Activated CD8-positive, alpha-beta memory T cell treated with anti-CD3 and anti-CD28 coated beads, Interleukin-2, amount 50 U/mL, for 48 hours (primary cell): ENCODE measurements around the gene SEMA3A.
"Not testable (repeated sequence)": the region's sequence is repeated elsewhere in the genome, so short reads cannot be mapped to it uniquely, and the experiment has no call there.

Experiments
- DNase-seq: peaks from one replicate; pipeline ENCODE4 v3.0.0-alpha.2; 2020

SEMA3A gene

DNA sequence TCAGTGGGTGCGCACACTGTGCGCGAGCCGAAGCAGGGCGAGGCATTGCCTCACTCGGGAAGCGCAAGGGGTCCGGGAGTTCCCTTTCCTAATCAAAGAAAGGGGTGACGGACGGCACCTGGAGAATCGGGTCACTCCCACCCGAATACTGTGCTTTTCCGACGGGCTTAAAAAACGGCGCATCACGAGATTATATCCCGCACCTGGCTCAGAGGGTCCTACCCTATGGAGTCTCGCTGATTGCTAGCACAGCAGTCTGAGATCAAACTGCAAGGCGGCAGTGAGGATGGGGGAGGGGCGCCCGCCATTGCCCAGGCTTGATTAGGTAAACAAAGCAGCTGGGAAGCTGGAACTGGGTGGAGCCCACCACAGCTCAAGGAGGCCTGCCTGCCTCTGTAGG is 44.2 kb downstream of the SEMA3A start:
- not testable (repeated sequence) for DNase-seq

DNA sequence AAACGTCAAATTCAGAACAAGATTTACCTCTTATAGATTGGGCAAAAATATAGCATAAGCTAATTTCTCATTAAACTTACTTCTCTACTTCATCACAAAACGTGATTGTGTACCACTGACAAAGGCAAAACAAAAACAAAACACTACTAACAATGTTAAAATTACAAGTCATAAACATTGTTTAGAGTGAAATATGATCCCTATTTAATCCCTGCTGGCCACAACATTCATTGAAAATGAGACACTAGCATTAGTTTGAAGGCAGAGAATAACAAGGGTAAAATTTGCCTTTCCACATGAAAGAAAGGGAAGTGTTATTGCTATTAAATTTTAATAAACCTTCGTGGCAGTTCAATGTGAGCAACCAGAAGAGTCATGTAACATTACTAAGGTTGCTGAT is 45.0 kb downstream of the SEMA3A start:
- DNase-seq, result no peak

DNA sequence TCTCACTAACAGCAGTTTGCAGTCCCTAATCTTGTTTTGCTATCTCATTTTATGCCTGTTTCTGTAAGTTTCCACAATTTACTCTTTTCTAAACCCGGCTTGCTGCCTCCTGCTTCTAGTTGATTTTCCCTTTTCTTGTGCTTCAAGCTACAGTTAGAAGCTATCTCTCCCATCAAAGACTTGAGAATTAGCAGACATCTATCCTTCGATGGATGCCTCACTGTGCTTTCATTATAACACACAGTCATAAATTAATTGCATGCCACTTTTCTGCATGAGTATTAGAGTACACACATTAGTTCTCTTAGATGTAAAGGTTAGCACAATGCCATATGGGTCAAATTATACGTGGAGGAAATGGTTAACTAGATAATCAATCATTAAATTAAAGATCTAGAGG is 48.7 kb downstream of the SEMA3A start:
- DNase-seq, result no peak

DNA sequence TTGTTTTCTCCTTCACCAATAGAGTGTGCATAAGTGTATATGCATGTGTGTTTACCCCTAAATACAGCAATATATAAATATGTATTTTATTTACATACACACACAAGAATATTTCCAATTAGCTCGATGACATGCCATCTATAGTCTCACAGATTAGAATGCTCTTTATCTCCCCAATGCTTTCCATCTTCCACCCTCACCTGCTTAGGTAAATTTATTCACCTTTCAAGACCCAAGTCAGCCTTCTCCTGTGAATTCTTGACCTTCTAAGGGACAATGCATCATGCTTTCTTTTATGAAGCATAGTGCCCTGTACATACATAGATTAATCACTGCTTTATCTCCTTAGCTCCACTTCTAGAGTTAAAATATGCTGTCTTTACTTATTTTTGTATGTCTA is 49.7 kb downstream of the SEMA3A start:
- DNase-seq, result no peak

DNA sequence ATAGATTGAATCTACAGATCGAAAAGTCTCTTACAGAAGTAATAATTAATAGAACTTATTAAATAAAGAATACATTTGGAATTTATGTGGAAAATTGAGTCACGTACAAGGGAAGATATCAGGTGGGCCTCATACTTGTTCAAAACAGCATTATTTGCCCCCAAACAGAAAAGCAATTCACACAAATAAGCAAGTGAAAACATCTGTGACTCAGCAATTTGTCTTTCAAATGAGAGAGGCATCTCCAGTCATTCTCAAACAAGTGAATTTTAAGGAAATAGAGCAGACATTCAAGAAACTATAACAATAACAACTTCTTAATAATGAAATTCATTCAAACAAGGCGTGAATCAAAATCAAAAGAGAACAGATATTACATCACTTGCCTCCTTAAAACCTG is 50.1 kb downstream of the SEMA3A start:
- no peak for DNase-seq

DNA sequence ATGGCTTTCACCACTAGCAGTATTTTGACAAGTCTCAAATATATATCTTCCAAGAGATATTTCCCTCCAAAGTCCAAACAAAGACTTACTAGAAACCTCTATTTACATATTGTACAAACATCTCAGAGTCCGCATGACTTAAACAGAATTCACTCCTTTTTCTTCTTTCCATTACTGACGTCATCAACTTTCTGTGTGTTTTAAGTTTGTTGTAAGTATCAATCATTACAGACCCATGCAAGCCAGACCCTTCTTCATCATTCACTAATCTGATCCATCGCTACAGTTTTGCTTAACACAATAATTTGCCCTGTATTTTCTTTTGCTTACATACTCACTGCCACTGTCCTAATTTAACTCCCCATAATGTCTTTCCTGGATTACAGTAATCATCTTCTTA is 51.9 kb downstream of the SEMA3A start:
- DNase-seq, result no peak

DNA sequence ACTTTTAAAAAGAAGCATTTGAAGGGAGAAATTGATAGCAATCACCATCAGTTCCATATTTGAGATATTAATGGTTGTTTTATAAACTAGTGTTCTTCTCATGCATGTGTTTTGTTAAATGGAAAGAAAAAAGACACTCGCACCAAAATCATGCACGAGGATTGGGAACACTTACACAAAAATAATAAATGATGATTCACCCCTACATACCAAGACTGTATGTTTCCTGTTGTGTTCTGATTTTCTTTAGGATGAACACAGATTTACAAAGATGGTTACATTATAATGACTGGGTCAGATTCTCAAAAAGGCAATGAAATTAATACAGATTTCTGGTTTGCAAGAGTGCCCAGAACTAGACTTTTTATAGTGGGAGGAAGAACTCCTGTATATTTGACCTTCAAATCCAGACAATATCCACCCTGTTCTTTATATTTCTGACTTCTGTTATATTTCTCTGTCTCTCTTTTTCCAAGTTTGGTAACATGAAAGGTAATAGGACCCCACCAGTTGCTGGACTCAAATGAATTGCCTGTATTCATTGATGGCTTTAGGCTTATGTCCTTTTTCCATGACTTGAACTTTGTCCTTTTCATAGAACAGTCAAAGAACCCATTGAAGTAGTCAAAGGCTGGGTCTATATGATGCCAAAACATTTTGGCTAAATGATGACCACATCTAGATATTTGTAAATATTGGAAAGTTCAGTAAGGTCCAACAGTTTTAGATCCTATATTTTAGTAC is 54.4 kb downstream of the SEMA3A start:
- DNase-seq, result no peak

DNA sequence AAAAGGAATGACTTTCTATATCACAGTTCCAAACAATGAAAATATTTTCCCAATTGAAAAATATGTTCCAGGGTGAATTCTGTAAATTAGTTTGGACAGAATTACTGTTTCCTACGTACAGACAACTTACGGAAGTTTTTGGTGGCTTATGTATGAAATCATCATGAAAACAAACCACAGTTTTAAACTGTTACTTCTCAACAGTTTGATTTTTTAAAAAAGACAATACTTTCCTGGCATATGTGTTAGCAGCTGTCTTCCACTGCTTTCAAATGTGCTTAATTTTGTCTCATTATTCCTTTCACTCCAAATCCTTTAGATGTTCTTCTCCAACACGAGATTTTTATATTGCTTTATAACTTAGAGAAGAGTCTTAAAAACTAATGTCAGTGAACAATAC is 56.2 kb downstream of the SEMA3A start:
- no peak for DNase-seq

DNA sequence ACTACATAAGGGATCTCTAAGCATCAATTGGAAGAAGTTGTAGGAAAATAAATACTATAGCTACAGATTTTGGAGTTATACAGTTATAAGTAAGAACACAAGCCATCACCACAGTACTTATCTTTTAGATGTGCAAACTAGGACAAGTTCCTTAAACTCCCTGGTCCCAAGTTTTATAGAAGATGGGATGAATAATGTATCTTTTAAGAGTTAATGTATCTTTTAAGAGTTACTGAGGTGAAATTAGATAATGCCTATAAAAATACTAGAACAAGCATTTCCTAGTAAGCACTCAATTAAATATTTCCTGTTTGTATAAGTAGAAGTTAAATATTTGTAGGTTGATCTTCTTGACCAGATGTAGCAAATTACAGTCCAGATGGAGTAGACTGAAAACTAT is 56.8 kb downstream of the SEMA3A start:
- DNase-seq, result no peak

DNA sequence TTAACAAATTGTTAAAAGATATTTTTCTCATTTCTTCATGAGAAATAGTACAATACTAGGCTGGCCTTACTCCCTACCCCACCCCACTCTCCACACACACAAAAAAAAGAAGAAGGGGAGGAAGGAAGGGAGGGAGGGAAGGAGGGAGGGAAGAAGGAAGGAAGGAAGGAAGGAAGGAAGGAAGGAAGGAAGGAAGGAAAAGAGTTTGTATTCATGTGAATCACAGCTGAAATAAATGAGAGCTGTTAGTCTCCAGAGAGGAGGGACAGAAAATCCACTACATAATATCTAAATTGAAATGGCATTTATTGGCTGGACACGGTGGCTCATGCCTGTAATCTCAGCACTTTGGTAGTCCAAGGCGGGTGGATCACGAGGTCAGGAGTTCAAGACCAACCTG is 57.8 kb downstream of the SEMA3A start:
- DNase-seq, result no peak

DNA sequence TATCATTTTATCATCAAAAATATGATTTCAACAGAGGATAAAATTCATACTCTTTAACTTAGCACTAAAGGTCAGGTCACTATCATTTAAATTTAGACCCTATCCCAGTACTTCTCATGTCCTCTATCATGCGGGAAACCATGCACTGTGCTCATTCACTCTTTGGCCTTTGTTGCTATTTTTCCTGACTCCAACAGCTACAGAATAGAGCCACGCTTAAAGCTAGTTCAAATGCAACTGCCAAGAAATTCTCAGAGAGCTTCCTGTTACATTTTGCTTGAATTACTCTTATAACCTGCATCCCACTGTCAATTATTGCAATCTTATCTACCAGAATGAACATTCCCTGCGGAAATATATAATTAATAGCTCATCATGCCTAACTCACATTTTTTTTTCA is 58.3 kb downstream of the SEMA3A start:
- no peak for DNase-seq

DNA sequence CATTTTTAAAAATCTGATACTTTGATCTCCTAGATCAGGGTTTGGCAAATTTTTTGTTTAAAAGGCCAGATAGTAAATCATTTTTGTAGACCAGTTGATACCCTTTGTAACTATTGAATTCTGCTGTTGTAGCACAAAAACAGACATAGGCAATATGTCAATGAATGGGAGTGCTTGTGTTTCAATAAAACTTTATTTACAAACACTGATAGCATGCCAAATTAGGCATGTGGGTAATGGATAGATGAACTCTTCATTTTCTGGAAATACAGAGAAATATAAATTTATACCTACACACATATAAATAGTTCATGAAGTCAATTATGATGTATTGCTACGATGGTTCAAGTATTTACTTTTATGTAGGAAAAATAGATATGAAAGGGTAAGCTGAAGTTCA is 60.4 kb downstream of the SEMA3A start:
- no peak for DNase-seq

DNA sequence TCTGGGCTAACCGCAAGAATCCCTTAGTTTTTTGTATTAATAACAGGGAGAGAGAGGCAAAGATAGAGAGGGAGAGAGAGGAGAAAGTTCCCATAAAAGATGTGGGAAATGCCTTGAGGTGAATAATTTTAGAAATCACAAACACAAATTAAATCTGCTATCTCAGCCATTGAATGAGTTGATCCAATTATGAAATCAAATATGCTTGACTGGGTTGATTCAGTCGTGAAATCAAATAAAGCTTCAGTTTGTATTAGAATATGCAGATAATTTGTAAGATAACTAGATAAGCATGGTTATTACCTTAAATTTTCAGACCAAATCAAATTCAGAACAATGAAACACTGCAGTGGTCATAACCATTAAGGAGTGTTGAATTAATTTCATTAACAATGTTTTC is 68.9 kb downstream of the SEMA3A start:
- no peak for DNase-seq

DNA sequence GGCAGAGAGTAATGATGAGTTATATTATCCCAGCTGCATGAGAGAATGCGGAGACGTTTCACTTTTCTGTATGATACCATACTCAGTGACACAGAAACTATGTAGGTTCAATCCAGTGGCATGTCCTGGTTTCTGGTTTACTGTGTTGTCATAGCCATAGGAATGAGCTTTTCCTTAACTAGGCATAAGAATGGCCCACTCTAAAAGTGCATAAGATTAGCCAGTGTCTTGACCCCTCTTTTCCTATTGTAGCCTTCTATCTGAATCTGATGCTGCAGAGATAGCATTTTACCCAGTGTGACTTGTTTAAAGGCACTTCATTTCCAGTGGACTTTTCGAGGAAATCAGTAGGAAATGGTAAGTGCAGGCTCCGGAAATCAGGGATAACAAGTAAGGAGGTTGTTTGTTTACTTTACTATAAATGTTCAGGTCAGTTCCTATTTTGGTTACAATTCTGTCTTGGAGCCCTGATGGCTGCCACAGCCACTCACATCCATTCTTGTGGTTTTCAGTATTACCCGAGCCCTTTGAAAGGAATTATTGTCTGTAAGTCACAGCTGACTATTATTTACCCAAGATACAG is 70.5 kb downstream of the SEMA3A start:
- DNase-seq, result no peak

DNA sequence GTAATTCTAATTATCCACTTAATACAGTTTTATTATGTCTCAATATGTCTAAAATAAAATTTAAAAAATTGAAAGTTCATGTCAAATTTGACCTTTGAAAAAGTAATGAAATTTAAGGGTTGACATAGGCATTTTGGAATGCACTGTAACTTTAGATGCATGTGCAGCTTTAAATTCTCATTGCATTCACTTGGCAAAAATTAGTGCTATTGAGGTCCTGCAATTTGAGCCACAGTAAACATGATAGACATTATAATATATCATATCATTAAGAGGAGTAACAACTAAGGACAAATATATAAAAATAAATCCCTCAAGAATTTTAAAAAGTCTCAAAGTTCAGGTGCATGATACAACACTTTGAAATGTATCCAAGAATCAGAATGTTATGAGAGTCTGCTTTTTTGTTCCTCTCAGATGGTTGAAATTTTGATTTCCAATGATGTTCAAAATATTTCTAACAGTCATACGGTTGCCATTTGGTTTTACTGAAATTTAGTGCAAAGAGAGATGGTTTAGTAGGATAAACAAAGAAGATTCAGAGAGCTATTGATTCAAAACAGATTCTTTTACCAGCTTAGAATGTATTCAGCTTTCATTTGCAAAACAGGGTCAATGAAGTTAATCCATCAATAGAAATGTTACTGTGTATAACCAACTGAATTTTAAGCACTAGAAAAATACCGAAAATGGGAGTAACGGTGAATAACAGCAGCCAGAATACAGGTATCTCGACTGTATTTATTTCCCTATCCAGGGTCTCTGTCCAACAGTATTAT is 71.8 kb downstream of the SEMA3A start:
- DNase-seq, result no peak

DNA sequence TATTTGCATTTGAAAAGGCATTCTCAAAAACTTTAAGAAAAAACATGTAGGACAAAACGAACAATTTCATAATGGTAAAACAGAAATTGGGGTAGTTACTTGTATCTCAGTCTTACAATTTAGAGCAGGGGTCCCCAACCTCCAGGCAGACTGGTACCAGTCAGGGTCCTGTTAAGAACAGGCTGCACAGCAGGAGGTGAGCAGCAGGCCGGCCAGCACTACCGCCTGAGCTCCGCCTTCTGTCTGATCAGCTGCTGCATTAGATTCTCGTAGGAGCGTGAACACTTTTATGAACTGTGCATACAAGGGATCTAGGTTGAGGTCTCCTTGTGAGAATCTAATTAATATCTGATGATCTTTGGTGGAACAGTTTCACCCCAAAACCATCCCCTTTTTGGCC is 77.3 kb downstream of the SEMA3A start:
- DNase-seq, result no peak

DNA sequence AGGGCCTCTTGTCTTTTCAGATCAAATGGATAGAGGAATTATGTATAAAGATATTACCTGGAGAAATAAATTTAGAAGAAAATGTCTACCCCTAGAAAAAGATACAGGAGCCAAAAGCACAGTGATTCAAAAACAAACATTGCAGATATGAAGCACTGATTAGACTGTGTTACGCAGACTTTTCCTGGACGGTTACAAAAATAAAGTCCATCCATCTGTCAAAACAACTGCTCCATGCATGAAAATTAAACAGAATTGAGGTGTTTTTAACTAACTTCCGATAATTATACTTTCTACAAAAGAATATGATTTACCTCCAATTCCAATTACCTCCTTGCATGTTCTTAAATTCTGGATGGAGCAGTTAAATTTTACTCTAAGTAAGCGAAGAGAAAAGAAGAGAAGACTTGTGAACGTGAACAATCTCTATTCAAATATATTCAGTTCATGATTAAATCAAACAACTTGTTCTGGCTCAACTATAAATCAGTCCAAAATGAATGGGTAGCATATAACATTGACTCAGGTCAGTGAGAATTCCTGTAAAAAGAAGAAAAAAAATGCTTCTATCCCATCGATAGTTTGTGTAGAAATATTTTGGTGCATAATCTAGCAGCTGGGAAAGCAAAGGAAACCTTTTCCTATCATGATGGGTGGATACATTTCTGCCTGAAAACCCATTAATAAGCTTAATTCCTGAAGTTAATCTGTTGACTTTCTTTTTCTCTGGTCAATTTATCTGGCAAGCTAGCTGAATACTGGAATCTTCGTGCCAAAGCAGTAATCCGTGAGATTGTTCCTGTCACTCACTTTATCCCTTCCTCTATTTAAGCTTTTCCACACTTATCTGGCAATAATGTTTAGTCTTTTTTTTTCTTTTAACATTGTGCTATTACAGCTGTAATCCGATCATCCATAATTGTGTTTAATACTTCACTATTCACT is 80.4 kb downstream of the SEMA3A start:
- no peak for DNase-seq

DNA sequence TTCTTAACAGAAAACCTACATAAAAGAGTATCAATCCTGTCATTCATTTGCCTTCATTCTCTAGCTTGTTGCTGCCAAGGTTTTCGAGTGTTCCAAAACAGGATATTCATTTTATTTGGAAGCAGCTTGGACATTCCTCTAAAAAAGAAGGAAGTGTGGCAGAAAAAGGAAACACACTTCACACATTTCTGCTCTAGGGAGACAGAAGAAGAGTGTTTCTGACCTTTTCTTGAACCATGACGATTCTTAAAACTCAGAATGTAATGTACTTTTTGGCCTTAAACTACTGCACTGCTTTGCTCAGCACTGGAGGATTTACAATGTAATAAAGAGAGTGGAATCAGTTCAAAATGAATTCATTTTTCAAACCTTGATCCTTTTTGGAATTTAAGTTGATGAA is 81.3 kb downstream of the SEMA3A start:
- no peak for DNase-seq

DNA sequence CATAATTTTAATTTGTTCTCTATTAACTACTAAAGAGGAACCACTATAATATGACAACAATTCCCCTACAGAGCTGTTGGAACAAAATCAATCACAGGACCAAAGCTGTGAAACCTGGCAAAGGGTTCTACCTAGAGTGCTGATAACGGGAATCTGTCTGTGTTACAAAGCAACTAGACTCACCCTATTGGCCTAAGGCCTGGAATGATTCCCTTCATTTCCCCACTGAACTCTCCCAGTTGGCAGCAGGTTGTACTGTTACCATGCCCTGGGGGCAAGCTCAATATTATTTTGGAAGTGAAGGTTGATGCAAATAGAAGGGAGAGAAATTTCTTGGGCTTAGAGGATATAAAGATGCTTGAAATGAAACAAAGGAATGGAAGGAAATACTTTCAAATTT is 81.8 kb downstream of the SEMA3A start:
- no peak for DNase-seq

DNA sequence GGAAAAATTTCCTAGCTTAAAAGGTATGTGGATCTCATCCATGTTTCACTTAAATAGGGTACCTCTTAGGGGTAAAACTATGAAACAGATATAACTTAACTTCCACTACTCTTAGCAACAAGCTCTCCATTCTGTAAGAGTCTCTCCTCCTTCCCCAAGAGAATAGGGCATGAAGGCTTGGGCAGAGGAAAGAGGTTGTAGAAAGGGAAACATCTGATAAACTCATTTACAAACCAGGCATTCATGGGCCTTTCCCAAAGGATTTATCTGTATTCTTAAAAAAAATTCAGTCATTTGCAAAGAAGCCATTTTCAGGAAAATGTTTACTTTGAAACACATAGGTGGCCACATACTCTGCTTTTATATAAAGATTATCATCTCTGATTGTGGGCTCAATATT is 82.7 kb downstream of the SEMA3A start:
- DNase-seq, result no peak

DNA sequence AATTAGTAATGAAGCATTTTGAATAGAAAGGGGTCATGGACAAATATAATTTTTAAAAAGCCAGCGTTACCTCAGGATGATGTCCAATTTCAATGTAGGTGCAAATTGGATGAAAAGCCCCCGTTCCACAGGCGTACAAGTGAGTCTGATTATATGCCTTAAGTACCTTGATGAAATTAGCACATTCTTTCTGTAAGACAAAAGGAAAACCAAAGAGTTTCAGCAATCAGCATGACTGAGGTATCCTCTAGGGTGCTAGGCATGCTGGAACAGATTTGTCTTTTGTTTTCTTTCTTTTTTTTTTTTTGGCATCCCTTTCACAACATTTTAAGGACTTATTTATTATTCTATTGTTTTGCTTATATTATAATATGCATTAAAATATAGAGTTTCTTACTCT is 84.2 kb downstream of the SEMA3A start:
- no peak for DNase-seq

DNA sequence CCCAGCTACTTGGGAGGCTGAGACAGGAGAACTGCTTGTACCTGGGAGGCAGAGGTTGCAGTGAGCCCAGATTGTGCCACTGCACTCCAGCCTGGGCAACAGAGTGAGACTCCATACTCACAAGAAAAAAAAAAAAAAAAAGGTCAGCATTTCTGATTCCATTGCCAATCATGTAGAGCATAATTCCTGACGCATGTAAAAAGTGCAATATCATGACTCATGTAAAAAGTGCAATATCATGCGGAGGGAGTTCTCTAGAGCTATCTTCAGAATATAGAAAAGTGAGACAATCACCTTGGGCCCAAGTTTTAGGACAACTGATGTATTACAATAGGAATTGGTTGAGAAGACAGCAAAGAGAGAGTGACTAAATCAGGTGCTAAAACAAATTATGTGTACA is 85.8 kb downstream of the SEMA3A start:
- DNase-seq, result no peak

DNA sequence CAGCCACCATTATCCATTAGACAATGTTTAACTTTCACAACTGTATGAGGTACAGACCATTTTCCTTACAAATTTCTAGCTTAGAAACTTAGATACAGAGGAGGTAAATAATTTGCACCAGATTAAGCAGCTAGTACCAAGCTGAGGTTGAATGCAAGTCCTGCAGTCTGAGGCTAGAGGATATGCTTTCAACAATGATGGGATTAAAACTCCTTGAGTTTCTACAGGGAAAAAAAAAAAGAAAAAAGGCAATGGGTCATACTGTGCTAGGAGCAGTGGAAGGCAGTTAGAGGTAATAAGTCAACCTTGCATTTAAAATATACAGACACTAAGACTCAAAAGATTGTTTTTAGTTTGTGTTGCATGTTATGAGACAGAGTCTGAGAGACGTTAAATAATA is 86.5 kb downstream of the SEMA3A start:
- DNase-seq, result no peak
